Measurements from ENCODE around the gene CROT.

Gene CROT

GRCh38 chr7:87336136-87336535 lies 9.3 kb upstream of the CROT start:
- no peak overlapping the region for H3K9ac ChIP-seq (ENCODE audit: low read length)
- no peaks in the 10 kb centered on the region for H3K9me3 ChIP-seq (ENCODE audit: low read length)
- no peaks in the 10 kb centered on the region for H3K9me2 ChIP-seq (ENCODE audit: low read depth, low read length)
- H3K36me3 ChIP-seq (ENCODE audit: insufficient read depth, low read length) = peaks cover 8% of the 10 kb centered on the region; the same call in 1 of the 2 replicates
- H3K27me3 ChIP-seq (ENCODE audit: insufficient read depth, low read length) = no peaks in the 10 kb centered on the region
- H3K4me1 ChIP-seq (ENCODE audit: insufficient read depth, low read length, severe bottlenecking) = peaks cover 6% of the 10 kb centered on the region
- no peak for TF ChIP-seq EZH2 (IDR thresholded peaks at IDR 0.05; ENCODE audit: borderline replicate concordance, low read length)
- no peak for TF ChIP-seq CTCF (IDR thresholded peaks at IDR 0.05; ENCODE audit: low read length)
- no peaks in the 10 kb centered on the region for H3F3A ChIP-seq (ENCODE audit: insufficient read depth, low read length)
- H3K27ac ChIP-seq (ENCODE audit: low read depth, low read length, poor library complexity, severe bottlenecking) = no peak overlapping the region
- H3K79me2 ChIP-seq (ENCODE audit: insufficient read depth, low read length) = no peaks in the 10 kb centered on the region
- no peak overlapping the region for H2AFZ ChIP-seq (ENCODE audit: low read length)
- H3K4me2 ChIP-seq (ENCODE audit: low read length) = no peak overlapping the region
- no peak overlapping the region for H3K4me3 ChIP-seq (ENCODE audit: low read depth, low read length, poor library complexity, severe bottlenecking)
- no peaks in the 10 kb centered on the region for H4K20me1 ChIP-seq (ENCODE audit: insufficient read depth, low read length)

- no peak overlapping the region for H3K27ac ChIP-seq (ENCODE audit: low read depth, low read length, poor library complexity, severe bottlenecking)
- H4K20me1 ChIP-seq (ENCODE audit: insufficient read depth, low read length) = no peaks in the 10 kb centered on the region
- no peak overlapping the region for H3K9ac ChIP-seq (ENCODE audit: low read length)
- no peaks in the 10 kb centered on the region for H3K79me2 ChIP-seq (ENCODE audit: insufficient read depth, low read length)
- no peak for TF ChIP-seq CTCF (IDR thresholded peaks at IDR 0.05; ENCODE audit: low read length)
- TF ChIP-seq EZH2 (IDR thresholded peaks at IDR 0.05; ENCODE audit: borderline replicate concordance, low read length) = no peak
- H2AFZ ChIP-seq (ENCODE audit: low read length) = no peak overlapping the region
- H3K4me2 ChIP-seq (ENCODE audit: low read length) = no peak overlapping the region
- H3K4me1 ChIP-seq (ENCODE audit: insufficient read depth, low read length, severe bottlenecking) = peaks cover 8% of the 10 kb centered on the region
- no peaks in the 10 kb centered on the region for H3F3A ChIP-seq (ENCODE audit: insufficient read depth, low read length)
- no peaks in the 10 kb centered on the region for H3K9me3 ChIP-seq (ENCODE audit: low read length)
- H3K4me3 ChIP-seq (ENCODE audit: low read depth, low read length, poor library complexity, severe bottlenecking) = no peak overlapping the region
- no peaks in the 10 kb centered on the region for H3K27me3 ChIP-seq (ENCODE audit: insufficient read depth, low read length)
- no peaks in the 10 kb centered on the region for H3K9me2 ChIP-seq (ENCODE audit: low read depth, low read length)
- peaks cover 12% of the 10 kb centered on the region; the same call in 1 of the 2 replicates for H3K36me3 ChIP-seq (ENCODE audit: insufficient read depth, low read length)
Measured at GRCh38 chr7:87337331-87337730, 8.1 kb upstream of the CROT start.

- no peak for TF ChIP-seq CTCF (IDR thresholded peaks at IDR 0.05; ENCODE audit: low read length)
- no peak for TF ChIP-seq EZH2 (IDR thresholded peaks at IDR 0.05; ENCODE audit: borderline replicate concordance, low read length)
- Histone ChIP-seq H3K4me2 (ENCODE audit: low read length) (no peak overlapping the region), H3F3A (ENCODE audit: insufficient read depth, low read length) (no peaks in the 10 kb centered on the region), H2AFZ (ENCODE audit: low read length) (no peak overlapping the region), H3K79me2 (ENCODE audit: insufficient read depth, low read length) (peaks cover 13% of the 10 kb centered on the region), H3K9me2 (ENCODE audit: low read depth, low read length) (no peaks in the 10 kb centered on the region), H3K9me3 (ENCODE audit: low read length) (no peaks in the 10 kb centered on the region), H4K20me1 (ENCODE audit: insufficient read depth, low read length) (no peaks in the 10 kb centered on the region), H3K4me1 (ENCODE audit: insufficient read depth, low read length, severe bottlenecking) (peaks cover 29% of the 10 kb centered on the region), H3K4me3 (ENCODE audit: low read depth, low read length, poor library complexity, severe bottlenecking) (no peak overlapping the region), H3K27ac (ENCODE audit: low read depth, low read length, poor library complexity, severe bottlenecking) (no peak overlapping the region), H3K36me3 (ENCODE audit: insufficient read depth, low read length) (peaks cover 12% of the 10 kb centered on the region; the same call in 1 of the 2 replicates), H3K27me3 (ENCODE audit: insufficient read depth, low read length) (no peaks in the 10 kb centered on the region), H3K9ac (ENCODE audit: low read length) (no peak overlapping the region)
Measured at GRCh38 chr7:87339373-87339897, 6.0 kb upstream of the CROT start.

Data from OCI-LY1 (cell line).